ENCODE measurements around the gene SLC2A13.

The SLC2A13 gene

DNA sequence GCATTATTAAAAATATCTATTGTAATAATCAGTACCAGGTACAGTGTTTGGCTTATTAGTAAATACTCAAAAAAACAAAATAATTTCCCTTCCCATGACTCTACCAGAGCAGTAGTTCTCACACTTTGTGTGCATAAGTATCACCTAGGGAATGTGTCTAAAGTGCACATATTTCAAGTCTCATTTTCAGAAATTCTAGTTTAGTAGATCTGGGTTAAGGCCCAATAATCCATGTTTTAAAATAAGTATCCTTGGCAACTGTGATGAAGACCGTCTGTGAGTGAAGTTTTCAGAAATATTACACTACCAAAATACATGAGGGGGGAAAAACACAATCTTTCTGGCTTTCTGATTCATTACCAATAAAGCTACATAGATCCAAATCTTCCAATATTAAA is 237.6 kb downstream of the SLC2A13 start:
- no peak overlapping the region for H3K4me3 ChIP-seq (ENCODE audit: low read depth in 1 of 2, low read length in 1 of 2)
- TF ChIP-seq, protein P1, sequence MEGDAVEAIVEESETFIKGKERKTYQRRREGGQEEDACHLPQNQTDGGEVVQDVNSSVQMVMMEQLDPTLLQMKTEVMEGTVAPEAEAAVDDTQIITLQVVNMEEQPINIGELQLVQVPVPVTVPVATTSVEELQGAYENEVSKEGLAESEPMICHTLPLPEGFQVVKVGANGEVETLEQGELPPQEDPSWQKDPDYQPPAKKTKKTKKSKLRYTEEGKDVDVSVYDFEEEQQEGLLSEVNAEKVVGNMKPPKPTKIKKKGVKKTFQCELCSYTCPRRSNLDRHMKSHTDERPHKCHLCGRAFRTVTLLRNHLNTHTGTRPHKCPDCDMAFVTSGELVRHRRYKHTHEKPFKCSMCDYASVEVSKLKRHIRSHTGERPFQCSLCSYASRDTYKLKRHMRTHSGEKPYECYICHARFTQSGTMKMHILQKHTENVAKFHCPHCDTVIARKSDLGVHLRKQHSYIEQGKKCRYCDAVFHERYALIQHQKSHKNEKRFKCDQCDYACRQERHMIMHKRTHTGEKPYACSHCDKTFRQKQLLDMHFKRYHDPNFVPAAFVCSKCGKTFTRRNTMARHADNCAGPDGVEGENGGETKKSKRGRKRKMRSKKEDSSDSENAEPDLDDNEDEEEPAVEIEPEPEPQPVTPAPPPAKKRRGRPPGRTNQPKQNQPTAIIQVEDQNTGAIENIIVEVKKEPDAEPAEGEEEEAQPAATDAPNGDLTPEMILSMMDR (IDR thresholded peaks at IDR 0.05), result no peak
- no peaks in the 10 kb centered on the region for H3K9me3 ChIP-seq
- H3K27ac ChIP-seq, result no peak overlapping the region
- H3K36me3 ChIP-seq, result no peaks in the 10 kb centered on the region
- no peaks in the 10 kb centered on the region for H3K27me3 ChIP-seq
- no peaks in the 10 kb centered on the region for H3K4me1 ChIP-seq (ENCODE audit: control insufficient read depth in 1 of 2, insufficient read depth in 1 of 2, low read depth in 1 of 2, low read length in 1 of 2)

DNA sequence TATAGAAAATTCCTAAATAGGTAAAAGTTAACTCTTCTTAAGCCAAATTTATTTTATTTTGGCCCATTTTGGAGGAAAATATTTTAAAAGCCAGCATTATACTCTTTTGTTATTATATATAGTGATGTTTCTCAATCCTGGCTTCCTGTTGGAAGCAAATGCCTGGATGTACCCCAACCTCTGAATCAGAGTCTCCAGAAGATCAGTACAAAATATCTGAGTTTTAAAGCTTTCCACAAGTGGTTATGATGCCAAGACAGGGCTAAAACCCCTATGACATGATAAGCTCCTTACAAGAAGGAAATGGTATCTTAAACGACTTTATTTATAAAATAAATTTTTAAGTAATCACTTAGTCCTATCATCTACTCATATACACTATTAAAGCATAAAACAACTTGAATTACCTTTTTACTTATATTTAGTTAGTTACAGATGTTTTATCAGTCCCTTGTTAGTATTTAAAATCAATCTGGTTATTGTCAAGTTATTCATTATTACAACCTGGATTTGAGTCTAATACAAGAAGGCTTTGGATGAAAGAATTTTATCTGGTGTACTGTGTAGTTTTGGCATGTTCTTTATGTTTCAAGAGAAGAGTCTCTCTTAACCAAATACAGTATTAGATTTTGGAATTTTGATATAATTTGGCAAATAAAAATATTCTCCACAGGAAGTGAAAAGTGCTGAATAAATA is 238.1 kb downstream of the SLC2A13 start:
- no peaks in the 10 kb centered on the region for H3K27me3 ChIP-seq
- H3K9me3 ChIP-seq, result no peaks in the 10 kb centered on the region
- H3K4me1 ChIP-seq (ENCODE audit: control insufficient read depth in 1 of 2, insufficient read depth in 1 of 2, low read depth in 1 of 2, low read length in 1 of 2), result no peaks in the 10 kb centered on the region
- TF ChIP-seq, protein P1 (IDR thresholded peaks at IDR 0.05), result no peak
- no peak overlapping the region for H3K4me3 ChIP-seq (ENCODE audit: low read depth in 1 of 2, low read length in 1 of 2)
- H3K27ac ChIP-seq, result no peak overlapping the region
- H3K36me3 ChIP-seq, result no peaks in the 10 kb centered on the region

DNA sequence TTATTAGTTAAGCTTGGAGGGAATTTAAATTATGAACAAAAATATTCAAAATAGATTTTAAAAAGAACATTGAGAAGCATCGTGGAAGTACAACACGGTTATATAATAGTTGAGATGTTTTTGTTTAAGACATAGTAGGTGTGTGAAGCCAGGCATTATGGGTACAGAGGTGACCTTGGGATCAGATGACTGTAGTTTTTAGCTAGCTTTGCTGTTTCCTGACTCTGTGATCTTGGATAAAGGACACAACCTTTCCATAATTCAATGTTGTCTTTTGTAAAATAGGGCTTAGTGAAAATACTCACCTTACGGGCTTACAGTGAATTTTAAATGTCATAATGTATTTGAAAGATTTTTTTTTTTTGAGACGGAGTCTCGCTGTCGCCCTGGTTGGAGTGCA is 239.7 kb downstream of the SLC2A13 start:
- H3K4me3 ChIP-seq (ENCODE audit: low read depth in 1 of 2, low read length in 1 of 2), result no peak overlapping the region
- H3K9me3 ChIP-seq, result no peaks in the 10 kb centered on the region
- no peak overlapping the region for H3K27ac ChIP-seq
- H3K4me1 ChIP-seq (ENCODE audit: control insufficient read depth in 1 of 2, insufficient read depth in 1 of 2, low read depth in 1 of 2, low read length in 1 of 2), result no peaks in the 10 kb centered on the region
- TF ChIP-seq, protein P1 (IDR thresholded peaks at IDR 0.05), result no peak
- no peaks in the 10 kb centered on the region for H3K36me3 ChIP-seq
- H3K27me3 ChIP-seq, result no peaks in the 10 kb centered on the region

DNA sequence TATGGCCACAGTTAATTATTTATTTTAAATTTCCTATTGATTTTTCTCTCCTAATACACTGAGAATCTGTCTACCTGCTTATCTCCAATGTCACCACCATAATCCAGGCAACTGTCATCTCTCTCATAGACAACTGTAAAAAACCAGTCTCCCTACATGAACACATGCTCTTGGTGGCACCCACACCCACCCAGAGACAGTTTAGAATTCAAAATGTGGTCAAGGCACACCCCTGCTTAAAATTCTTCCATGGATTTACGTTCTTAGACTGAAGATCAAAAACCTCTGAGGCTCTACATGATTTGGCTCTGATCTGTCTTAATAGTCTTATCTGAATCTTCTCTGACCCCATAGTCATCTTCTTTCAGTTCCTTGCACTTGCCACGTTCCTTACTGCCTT is 245.2 kb downstream of the SLC2A13 start:
- H3K9me3 ChIP-seq, result no peaks in the 10 kb centered on the region
- no peaks in the 10 kb centered on the region for H3K27me3 ChIP-seq
- no peak overlapping the region for H3K4me3 ChIP-seq (ENCODE audit: low read depth in 1 of 2, low read length in 1 of 2)
- H3K27ac ChIP-seq, result no peak overlapping the region
- no peaks in the 10 kb centered on the region for H3K36me3 ChIP-seq
- TF ChIP-seq, protein P1 (IDR thresholded peaks at IDR 0.05), result no peak
- H3K4me1 ChIP-seq (ENCODE audit: control insufficient read depth in 1 of 2, insufficient read depth in 1 of 2, low read depth in 1 of 2, low read length in 1 of 2), result no peaks in the 10 kb centered on the region

DNA sequence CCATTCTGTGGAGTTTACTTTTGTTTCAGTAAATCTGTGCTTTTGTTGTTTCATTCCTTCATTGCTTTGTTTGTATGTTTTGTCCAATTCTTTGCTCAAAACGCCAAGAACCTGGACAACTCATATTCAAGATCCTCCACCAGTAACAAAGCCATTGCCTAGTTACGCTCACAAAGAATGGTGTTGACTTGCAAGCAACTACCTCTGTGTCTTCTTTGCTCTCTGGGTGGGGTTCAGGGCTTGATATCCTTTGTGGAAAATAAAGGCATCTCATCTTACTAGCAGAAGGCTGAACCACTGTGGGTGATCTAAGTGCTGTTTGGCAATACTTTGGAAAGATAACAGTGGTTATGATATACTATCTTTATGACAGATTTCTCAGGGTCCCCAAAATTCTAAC is 252.9 kb downstream of the SLC2A13 start:
- no peaks in the 10 kb centered on the region for H3K4me1 ChIP-seq (ENCODE audit: control insufficient read depth in 1 of 2, insufficient read depth in 1 of 2, low read depth in 1 of 2, low read length in 1 of 2)
- TF ChIP-seq, protein P1 (IDR thresholded peaks at IDR 0.05), result no peak
- H3K4me3 ChIP-seq (ENCODE audit: low read depth in 1 of 2, low read length in 1 of 2), result no peak overlapping the region
- H3K27ac ChIP-seq, result no peak overlapping the region
- H3K27me3 ChIP-seq, result no peaks in the 10 kb centered on the region
- H3K36me3 ChIP-seq, result no peaks in the 10 kb centered on the region
- no peaks in the 10 kb centered on the region for H3K9me3 ChIP-seq
